Activated CD4-positive, alpha-beta T cell treated with anti-CD3 and anti-CD28 coated beads, Interleukin-2, amount 50 U/mL, for 16 hours (primary cell): ENCODE results near the gene PCSK6.
"Not testable (repeated sequence)": the region's sequence is repeated elsewhere in the genome, so short reads cannot be mapped to it uniquely, and the experiment has no call there.

Experiments used
- DNase-seq: peaks from one replicate; pipeline ENCODE4 v3.0.0-alpha.2; 2020

The PCSK6 gene

DNA sequence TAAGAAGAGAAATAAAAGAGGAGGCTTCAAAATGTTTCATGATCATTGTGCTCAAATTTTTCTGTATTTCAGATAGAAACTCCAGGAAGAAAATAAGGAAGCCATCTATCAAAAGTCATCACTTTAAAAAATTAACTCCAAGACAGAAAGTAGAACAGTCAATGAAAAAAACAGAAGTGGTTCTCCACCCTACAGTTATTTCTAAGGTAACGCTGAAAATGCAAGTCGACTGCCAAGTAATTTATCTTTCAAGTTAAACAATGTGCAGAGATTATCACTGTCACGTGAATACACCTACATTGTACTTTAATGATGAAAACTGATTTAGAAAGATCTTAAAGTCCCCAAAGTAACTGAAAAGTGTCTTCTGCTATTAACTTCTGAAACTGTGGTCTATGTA is 115.9 kb downstream of the PCSK6 start:
- no peak for DNase-seq

DNA sequence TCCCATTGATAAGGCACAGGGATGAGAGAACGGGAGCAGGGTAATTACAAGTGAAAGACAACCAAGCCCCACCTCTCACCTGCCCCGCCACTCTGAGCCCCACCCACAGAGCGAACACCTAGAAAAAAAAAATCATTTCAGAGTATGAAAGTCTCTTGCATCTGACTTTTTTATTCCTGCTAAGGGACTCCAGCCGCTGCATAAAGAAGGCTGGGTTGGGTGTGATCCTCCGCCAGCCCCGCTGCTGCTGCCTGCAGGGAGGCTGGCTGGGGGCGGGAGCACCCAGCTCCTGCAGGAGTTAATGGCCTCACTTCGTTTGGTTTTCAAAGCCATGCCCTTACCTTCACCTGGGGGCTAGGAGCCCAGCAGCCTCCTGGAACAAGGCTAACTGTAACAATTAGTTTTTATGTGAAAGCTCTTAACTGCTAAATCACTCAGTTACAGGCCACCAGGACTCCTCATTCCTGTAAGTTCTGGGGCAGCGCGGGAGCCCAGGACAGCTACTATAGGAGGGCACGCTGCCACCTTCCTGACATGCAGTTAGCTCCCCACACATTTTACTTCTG is 116.5 kb downstream of the PCSK6 start:
- no peak for DNase-seq

DNA sequence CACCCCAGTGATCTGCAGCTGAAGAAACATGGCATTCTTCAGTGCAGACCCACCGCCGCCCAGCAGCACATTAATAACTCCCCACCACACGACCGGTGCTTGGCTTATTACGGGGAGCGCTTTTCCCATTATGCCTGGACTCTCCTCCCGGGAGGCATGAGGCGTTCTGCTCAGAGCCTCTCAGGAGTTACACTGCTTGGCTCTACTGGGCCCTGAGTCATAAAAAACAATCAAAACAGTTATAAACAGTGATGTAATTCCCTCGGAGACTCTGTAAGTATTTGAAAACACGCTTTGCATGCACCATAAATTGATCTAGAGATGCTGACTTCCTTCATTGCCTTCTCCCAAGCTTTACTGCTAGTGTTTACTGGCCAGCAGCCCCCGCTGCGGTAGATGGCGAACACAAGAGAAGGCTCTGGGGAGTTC is 117.3 kb downstream of the PCSK6 start:
- DNase-seq: no peak

DNA sequence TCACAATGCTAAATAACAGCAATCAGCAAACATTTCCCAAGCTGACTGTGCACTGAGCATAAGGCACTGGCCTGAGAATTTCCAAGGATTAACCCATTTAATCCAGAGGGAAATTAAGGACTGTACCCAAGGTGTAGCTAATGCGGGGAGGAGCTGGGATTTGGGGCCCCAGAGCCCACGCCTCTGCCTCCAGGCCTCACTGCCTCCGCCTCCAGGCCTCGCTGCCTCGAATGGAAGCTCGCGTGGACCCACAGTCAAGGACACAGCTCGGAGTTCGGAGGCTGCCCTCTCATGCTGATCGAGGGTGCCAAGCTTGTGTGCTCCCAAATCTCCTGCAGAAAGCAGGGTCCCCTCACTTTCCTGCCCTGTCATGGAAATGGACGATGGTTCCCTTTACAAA is 118.0 kb downstream of the PCSK6 start:
- DNase-seq: no peak

DNA sequence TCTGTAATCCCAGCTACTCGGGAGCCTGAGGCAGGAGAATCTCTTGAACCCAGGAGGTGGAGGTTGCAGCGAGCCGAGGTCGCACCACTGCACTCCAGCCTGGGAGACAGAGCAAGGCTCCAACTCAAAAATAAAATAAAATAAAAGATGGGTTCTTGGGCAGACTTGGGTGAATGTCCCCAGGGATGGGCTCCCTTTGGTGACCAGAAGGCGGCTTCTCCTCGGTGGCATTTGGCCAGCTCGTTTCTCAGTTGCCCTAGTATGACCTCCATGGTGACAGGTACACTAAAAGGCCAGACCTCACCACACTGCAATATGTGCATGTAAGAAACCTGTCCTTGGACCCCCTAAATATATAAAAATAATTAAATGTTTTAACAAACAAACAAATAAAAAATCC is 118.4 kb downstream of the PCSK6 start:
- DNase-seq: no peak

DNA sequence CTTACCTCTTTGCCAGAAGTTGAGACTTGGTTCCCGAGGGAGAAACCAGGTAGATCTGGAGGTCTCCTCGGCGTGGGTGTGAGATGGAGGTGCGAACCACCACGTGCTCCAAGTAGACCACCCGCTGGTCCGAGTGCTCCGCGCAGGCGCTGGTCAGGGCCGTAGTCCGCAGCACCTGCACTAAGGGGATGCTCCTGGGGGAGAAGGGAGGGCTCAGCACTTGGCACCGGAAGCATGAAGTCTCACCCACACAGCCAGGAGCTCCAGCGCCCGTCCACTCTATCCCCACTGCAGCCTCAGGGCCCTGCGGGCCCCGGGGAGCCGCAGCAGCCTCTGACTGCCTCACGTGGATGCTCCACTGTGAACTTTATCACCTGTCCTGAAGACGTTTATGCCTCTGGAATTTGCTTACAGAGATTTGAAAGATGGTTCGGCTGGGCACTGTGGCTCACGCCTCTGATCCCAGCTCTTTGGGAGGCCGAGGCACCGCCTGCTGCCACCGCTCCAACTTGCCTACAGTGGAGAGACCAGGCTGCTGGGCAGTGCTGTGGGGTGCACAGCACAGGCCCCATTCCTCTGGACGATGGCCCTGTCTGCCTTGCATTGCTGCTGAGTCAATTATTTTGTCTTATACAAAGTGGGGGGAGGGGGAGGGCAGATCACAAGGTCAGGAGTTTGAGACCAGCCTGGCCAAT is 119.0 kb downstream of the PCSK6 start:
- no peak for DNase-seq

DNA sequence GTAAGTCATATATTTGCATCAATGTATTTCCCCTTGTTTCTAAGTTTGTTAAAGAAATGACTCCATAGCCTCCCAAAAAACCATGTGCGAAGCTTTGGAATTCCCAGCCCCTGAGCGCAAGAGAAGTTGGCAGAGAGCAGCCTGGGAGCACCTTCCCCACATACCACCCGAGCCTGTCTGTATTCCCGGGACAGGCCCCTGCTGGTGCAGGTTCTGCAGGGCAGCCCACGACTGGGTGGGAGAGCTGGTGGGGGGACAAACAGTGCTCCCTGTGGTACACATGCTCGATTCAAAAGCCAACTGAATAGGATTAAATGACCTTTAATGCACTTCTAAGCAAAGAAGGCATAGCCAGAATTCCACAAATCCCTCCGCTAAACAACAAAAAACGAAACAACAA is 119.8 kb downstream of the PCSK6 start:
- no peak for DNase-seq

DNA sequence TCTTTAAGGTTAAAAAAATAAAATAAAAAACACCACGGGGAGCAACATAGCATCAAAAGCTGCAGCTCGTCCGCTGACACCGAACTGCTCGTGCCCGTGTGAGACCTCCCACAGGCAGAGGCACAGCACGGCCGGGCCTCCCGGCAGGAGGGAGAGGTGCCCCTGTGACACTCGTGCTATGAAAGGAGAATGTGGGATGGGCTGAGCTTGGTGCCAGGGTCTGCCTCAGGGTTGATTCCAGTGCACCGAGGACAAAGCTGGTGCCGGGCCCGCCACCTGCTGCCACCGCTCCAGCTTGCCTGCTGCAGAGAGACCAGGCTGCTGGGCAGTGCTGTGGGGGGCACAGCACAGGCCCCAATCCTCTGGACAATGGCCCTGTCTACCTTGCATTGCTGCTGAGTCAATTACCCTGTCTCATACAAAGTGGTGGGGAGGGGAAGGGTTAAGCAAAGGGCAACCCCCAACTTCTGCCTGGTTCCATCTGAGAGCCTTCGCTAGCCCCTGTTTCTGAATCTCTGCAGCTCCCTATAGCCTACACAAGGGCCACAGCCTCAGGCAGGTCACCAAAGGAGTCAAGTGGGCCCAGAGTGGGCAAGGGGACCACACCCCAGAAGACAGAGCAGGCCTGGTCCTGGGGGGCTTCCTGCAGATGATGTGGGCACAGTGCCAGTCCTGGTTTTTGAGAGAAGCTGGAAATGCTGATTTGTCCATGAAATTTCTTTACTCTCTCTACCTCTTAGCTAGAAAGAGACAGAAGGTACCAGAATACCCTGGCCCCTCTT is 120.5 kb downstream of the PCSK6 start:
- no peak for DNase-seq

DNA sequence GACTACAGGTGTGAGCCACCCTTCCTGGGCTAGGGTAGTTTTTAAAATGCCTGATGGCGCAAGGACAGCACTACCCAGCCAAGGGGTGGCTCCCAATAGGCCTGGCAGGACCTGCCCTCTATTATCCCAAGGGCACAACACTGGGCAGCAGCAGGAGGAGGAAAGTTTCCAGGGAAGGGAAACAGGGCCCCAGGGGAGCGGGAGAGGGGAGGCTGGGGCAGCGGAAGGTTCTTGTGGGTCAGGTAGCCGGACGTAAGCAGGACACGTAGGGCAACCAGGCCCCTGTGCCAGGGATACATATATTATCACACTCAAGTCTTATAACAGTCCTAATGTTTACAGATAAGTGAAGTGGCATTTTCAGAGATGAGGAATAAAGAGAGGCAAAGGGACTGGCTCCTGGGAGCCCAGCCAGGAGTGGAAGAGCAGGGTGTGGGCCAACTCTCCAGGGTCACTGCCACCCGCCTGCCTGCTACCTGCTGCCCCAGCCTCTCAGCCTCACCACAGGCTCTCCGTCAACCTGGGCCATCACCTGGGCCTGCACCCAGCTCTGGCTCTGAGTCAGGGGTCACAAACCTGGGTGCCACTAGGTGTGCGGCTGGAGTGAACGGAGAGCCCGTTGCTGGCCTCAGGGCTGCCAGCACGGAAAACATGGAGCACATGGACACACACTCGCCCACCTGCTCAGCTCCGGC is 121.3 kb downstream of the PCSK6 start:
- no peak for DNase-seq

DNA sequence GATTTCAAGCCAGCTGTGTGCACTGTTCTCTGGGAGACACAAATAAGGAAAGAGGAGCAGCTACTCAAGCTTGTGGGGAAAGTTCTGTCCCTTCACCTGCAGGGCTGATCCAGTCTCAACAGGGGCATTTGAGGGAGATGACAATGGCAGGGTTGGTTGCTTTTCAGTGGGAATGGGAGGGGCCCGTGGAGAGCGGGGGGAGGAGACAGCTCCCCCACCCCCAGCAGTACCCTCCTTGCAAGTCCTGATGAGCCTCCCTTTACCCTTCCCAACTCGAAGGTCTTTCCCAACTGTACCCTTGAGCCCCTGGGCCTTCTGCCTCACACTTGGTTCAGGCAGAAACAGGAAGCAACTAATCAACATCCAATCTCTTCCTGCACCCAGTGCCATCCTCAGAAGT is 122.7 kb downstream of the PCSK6 start:
- DNase-seq: no peak

DNA sequence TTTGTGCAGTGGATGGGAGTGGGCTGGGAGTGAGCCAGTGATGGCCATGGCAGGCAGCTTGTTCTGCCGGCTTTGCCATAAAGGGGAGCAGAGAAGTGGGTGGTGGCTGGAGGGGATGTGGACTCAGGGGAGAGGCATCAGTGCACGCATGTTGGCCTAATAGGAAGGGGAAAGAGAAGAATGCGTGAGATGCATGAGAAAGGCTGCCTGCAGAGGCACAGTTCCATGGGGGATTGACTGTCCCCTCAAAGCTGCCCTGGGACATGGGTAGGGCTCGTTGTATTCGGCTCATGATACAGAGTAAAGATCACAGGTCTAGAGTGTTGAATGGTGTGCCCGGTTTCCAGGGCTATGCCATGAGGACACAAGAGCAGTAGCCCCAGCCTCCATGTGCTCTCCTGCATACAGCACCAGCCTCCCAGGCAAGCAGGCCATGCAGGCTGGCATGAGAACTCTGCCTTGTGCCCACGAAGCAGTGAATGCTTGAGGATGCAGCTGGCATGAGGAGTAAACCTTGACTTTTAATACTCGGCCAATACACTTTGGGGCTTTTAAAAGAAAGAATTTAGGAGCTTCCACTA is 126.4 kb downstream of the PCSK6 start:
- no peak for DNase-seq

DNA sequence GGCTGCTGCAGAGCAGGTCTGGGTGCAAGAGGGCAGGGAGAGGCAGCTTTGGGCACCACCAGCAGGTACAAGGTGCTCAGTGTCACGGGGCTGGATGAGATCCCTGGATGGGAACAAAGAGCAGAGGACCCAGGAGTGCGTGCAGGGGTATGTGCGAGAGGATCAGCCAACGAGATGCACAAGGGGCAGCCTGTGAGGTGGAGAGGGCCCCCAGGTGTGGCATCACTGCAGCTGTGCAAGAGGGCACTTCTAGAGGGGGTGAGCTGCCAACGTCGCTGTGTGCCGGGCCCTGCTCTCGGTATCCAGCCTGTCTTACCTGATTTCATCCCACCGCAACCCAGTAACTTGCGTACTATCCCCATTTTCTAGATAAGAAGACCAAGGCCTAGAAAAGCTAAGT is 127.1 kb downstream of the PCSK6 start:
- DNase-seq: no peak

DNA sequence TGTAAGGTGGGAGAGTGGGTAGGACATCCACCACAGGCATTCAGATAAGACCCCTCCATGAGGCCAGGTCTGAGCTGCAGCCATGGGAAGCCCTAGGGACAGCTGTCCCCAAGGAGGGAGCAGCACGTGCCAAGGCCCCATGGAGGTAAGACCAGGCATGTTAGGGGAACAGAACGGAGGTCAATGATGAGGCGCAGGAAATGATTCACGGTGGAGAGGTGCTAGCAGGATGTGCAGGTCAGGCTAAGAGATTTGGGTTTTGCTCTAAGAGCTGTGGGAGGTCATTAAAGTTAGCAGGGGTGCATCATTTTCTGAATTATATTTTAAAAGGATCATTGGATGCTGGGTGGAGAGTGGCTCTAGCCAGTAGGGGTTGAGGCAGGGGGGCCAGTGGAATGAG is 128.1 kb downstream of the PCSK6 start:
- no peak for DNase-seq

DNA sequence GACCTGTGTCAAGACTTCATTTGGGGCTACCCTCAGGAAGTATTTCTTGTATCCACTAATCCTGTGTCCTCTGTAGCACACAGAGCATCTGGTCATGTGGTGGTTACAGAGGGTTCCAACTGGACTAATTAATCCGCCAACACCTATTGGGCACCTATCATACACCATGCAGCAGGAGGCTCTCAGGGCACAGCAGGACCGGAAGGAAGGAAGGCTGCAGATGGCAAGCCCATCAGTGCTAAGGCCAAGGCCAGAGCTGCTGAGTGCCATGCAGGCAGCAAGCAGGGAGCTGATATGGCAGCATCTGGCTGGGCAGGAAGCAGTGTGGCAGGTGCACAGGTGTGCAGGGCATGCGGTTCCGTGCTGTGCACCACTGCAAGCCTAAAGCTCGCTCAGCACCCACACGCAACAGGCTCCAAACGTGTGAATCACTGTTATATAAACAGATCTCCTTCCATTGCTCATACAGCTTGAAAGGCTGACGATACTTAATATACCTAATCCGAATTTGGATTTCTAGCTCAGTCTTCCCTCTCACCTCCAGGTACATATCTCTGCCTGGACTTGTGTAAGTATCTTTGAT is 130.1 kb downstream of the PCSK6 start:
- no peak for DNase-seq

DNA sequence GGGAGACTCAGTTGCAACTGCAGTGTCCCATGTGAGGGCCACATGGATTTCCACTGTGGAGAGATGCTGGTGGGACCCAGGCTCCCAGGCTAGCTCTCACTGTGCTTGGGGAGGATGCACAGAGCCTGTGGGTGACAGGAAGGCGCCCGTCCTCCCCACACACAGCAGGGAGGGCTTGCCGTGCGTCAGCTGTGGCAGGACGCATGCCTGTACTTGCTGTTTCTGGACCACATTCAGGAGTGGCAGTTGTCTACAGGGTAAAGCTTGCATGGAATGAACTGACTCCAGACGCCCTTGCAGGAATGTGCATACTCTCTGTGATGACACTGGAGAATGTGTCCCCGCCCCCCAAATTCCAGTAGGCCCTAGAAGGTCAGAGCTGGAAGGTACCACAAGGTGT is 130.6 kb downstream of the PCSK6 start:
- DNase-seq: no peak

DNA sequence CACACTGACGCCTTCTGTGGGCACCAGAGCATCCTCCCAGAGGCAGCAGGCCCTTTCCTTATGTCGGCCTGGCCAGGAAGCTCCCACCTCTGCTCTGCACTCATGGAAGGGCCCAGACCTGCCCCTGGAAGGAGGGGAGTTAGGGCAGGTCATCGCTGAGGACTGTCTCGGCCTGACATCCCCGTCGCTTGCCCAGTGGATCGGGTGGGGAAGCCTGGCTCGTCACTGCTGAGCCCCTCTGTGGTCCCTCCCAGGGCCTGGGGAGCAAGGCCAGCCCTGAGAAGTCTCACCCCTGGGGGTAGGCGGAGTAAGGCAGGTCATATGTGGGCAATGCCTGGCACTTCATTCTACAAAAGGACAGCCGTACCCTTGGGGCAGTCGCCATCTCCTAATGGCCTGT is 131.6 kb downstream of the PCSK6 start:
- DNase-seq: no peak

DNA sequence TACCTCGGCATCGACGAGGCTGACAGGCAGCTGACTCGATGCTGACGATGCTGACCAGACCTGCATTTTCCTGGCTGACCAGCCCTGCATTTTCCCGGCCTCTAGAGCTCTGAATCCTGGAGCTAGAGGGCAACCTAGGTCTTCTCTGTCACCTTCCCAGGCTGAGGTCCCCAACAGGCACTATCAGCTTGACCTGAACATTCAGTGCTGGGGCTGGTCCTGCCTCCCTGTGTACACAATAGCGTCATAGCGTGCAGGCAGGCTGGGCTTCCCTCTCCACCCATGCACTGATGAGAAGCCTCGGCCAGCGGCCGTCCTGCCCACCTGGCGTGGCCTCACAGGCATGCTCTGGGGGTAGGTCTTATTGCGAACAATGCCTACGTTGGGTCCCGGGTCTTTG is 132.2 kb downstream of the PCSK6 start:
- no peak for DNase-seq

DNA sequence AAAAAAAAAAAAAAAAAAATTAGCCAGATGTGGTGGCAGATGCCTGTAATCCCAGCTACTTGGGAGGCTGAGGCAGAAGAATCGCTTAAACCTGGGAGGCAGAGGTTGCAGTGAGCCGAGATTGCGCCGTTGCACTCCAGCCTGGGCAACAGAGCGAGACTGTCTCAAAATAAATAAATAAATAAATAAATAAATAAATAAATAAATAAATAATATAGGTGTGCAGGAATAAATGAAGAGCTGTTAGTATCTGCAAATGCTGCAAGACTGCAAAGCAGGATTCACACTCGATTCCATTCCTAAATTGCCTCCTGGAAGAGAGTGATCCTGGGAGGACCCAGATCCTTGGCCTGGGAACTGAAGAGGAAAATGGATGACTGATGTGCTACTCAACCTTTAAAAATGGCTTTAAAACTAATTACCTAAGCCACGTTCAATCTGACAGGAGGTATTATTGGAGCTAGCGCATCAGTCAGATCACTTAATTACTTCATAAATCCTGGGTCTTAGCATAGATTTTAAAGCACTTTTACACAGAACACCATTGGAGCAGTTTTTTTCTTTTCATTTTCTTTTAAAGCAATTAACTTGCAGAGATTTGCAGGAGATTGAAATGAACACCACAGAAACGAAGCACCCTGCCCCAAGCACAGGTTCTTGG is 132.9 kb downstream of the PCSK6 start:
- DNase-seq: not testable (repeated sequence)

DNA sequence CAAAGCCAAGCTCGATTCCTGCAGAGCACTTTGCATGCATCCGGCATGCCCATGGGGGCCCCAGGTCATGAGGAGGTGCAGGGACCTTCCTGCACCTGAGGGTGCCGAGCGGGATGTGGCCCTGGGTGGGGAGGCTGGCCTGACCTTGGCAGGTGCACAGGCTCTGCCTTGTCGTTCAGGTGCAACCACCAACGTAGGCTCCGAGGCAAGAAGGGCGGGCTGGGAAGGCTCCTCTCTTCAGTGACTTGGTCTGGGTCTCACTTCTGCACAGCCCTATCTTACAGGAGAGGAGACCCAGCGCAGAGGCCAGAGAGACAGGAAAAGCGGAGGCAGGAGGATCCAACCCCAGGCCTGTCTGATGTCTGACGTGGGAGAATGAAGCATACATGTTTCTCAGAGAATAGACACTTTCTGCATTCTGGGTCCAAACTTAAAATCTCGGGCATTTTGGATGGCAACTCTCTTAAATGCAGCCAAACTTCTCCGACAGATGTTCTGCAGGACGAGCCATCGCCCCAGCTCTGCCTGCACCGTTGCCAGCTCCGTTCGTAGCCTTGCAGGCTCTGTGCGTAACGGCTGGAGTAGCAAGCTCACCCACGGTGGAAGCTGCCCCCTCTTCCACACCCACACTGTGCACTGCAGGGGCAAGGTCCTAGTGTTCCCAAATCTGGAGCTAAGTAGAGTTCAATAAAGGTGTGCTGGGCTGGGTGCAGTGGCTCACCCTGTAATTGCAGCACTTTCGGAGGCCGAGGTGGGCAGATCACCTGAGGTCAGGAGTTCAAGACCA is 133.6 kb downstream of the PCSK6 start:
- no peak for DNase-seq

DNA sequence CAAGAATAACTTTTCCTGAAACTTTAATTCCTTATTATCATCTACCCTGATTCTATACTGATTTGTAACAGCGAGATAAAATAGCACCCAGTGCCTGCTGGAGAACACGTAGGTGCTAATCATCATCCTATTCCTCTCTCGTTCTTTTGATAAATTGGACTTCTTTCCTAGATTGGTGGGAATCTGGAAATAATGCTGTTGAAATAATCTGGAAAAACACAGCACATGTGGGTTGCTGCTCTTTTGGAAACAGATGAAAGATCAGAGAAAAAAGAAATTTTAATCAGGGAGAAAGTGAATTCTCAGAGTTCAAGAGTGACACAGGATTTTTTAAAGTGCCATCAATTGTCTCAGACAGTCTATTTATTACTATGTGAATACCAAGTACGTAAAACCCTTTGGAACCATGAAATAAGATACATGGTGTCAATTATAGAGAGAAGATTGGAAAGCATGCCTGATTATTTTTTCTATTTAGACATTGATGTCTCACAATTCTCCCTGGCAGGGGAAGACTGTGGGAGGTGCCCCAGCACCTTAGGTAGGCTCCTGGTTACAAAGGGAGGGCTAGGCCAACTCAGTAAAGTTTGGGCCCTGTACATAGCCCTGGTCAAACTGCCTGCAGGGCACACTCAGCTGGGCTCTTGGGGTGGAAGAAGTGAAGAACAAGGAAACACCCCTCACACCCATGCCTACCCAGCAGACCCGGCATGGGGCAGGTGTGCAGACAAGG is 134.4 kb downstream of the PCSK6 start:
- no peak for DNase-seq

DNA sequence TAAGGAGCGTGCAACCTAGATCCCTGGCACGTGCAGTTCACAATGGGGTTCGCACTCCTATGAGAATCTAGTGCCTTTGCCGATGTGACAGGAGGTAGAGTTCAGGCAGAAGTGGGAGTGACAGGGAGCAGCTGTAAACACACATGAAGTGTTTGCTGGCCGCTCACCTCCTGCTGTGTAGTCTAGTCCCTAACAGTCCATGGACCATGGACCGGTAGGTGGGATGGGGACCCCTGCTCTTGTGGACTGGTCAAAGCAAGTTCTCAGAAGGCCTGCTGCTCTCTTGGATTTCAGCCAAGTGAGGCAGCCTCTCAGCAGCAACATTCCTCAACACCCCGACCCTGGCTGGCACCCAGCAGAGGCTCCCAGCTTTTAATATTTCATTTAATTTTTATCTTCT is 136.3 kb downstream of the PCSK6 start:
- DNase-seq: no peak
